GM21737 (cell line): ENCODE measurements around the gene LRRTM3.

Experiments
- ATAC-seq: cut with Tn5 transposase; IDR thresholded peaks from one replicate; pipeline ENCODE4 v1.9.1; 2021; ENCODE audit warnings: mild to moderate bottlenecking, moderate library complexity; ENCODE audit not compliant: unreplicated experiment

The LRRTM3 gene

GRCh38 chr10:67112765-67113164 lies 186.9 kb downstream of the LRRTM3 start:
- no peak for ATAC-seq

GRCh38 chr10:67114945-67115344 lies 189.1 kb downstream of the LRRTM3 start:
- no peak for ATAC-seq

GRCh38 chr10:67115972-67116371 lies 190.1 kb downstream of the LRRTM3 start:
- no peak for ATAC-seq

- ATAC-seq, result no peak
These were observed 193.8 kb downstream of the LRRTM3 start for GRCh38 chr10:67119651-67120050.

GRCh38 chr10:67127441-67127840 lies 201.6 kb downstream of the LRRTM3 start:
- no peak for ATAC-seq

- ATAC-seq, result no peak
These were observed 214.8 kb downstream of the LRRTM3 start for GRCh38 chr10:67140641-67141040.

GRCh38 chr10:67141300-67141699 lies 215.5 kb downstream of the LRRTM3 start:
- ATAC-seq, result no peak

GRCh38 chr10:67144530-67144929 lies 218.7 kb downstream of the LRRTM3 start:
- no peak for ATAC-seq
